Keratinocyte (primary cell): ENCODE data around the gene DPH2. TPM values are rescaled to one million over a fixed set of nuclear protein-coding genes. Genes with fewer than 3 reads are reported as not detected.

Experiments
- DNase-seq: peaks from one replicate; pipeline ENCODE4 v3.0.0-alpha.2; 2011; ENCODE audit warnings: low read depth, missing footprints, low spot score
- FAIRE-seq: peaks from 2 replicates; lab custom pipeline; 2011; peaks lifted over from hg19 to GRCh38; lab: Jason Lieb, UNC
- H2AFZ ChIP-seq: 2 replicates; pipeline ENCODE4 v1.6.0; 2012; ENCODE audit warnings: low read length, control low read depth, inconsistent platforms; ENCODE audit not compliant: control insufficient read depth
- H3K27ac ChIP-seq: 2 replicates; pipeline ENCODE4 v1.5.1; 2011; ENCODE audit warnings: low read length; ENCODE audit not compliant: control insufficient read depth, insufficient read depth
- H3K27me3 ChIP-seq: 3 replicates; pipeline ENCODE4 v1.6.0; 2011; ENCODE audit warnings: low read length; ENCODE audit not compliant: control insufficient read depth, insufficient read depth; ENCODE audit errors: extremely low read depth
- H3K36me3 ChIP-seq, 2 experiments: 2 replicates in 1 of 2; 3 replicates in 1 of 2; pipeline ENCODE4 v1.5.1; 2011; ENCODE audit warnings: low read length in 2 of 2, mild to moderate bottlenecking in 1 of 2; ENCODE audit not compliant: control insufficient read depth in 2 of 2, insufficient read depth in 2 of 2; ENCODE audit errors: extremely low read depth in 1 of 2
- H3K4me1 ChIP-seq: 3 replicates; pipeline ENCODE4 v1.5.1; 2011; ENCODE audit warnings: low read length; ENCODE audit not compliant: control insufficient read depth, insufficient read depth; ENCODE audit errors: extremely low read depth
- H3K4me2 ChIP-seq: 3 replicates; pipeline ENCODE4 v1.6.0; 2011; ENCODE audit warnings: low read depth, low read length; ENCODE audit not compliant: control insufficient read depth, insufficient read depth; ENCODE audit errors: extremely low read depth
- H3K4me3 ChIP-seq, 3 experiments: fragments of 200-600 bp in 1 of 3; sonication (generic) in 1 of 3; 2 replicates in 2 of 3; 3 replicates in 1 of 3; pipeline ENCODE4 v1.5.1; 2011 to 2016; ENCODE audit warnings: low read length in 3 of 3, mild to moderate bottlenecking in 3 of 3, control low read depth in 2 of 3, inconsistent platforms in 1 of 3, low read depth in 1 of 3, mixed read lengths in 1 of 3, mixed run types in 1 of 3, moderate library complexity in 1 of 3; ENCODE audit not compliant: control insufficient read depth in 2 of 3, insufficient read depth in 2 of 3; ENCODE audit errors: extremely low read depth in 1 of 3
- H3K79me2 ChIP-seq: 2 replicates; pipeline ENCODE4 v1.6.0; 2012; ENCODE audit warnings: low read length; ENCODE audit not compliant: control insufficient read depth, insufficient read depth
- H3K9ac ChIP-seq: 3 replicates; pipeline ENCODE4 v1.6.0; 2011; ENCODE audit warnings: low read length; ENCODE audit not compliant: control insufficient read depth, insufficient read depth; ENCODE audit errors: extremely low read depth
- H3K9me1 ChIP-seq: 3 replicates; pipeline ENCODE4 v1.6.0; 2011; ENCODE audit warnings: low read length; ENCODE audit not compliant: control insufficient read depth, insufficient read depth; ENCODE audit errors: extremely low read depth
- H3K9me3 ChIP-seq: 2 replicates; pipeline ENCODE4 v1.5.1; 2012; ENCODE audit warnings: low read depth, low read length; ENCODE audit not compliant: control insufficient read depth
- H4K20me1 ChIP-seq: 3 replicates; pipeline ENCODE4 v1.6.0; 2011; ENCODE audit warnings: low read length; ENCODE audit not compliant: control insufficient read depth, insufficient read depth; ENCODE audit errors: extremely low read depth
- EZH2 ChIP-seq: IDR thresholded peaks from one replicate; pipeline ENCODE4 v1.6.1; 2012; ENCODE audit warnings: inconsistent platforms, mild to moderate bottlenecking, low read length, moderate library complexity
- dilution Hi-C: fragments of 300-500 bp; cut with MboI; formaldehyde crosslinking; loops from one replicate; pipeline ENCODE4 v1.7.0; 2020; ENCODE audit warnings: low sequenced_read_pairs; ENCODE audit not compliant: extremely low pct_ligation_motif_present
- polyA plus RNA-seq, 5 experiments: library from polyadenylated mRNA; depleted of rRNA in 3 of 5; stranded (reverse) in 3 of 5; stranded (forward) in 1 of 5; unstranded in 1 of 5; fragments of >200 nt; gene quantifications; 1 replicate in 1 of 5; 2 replicates in 3 of 5; 3 replicates in 1 of 5; pipeline versions ENCODE4 v1.2.1 to v1.2.3, GENCODE V29; 2011 to 2012; ENCODE audit warnings: missing spikeins in 2 of 5, low read depth in 1 of 5, low replicate concordance in 1 of 5
- TF ChIP-seq, protein P1 (sequence below), 3 experiments: IDR thresholded peaks in 1 of 3; conservative IDR thresholded peaks in 1 of 3; optimal IDR thresholded peaks in 1 of 3; 2 replicates in 2 of 3; 3 replicates in 1 of 3; pipeline versions ENCODE3 to v1.5.1; 2011; ENCODE audit warnings: low read length in 3 of 3, mild to moderate bottlenecking in 3 of 3, moderate library complexity in 2 of 3, control low read depth in 1 of 3, inconsistent platforms in 1 of 3; ENCODE audit not compliant: insufficient read depth in 2 of 3; ENCODE audit errors: extremely low read depth in 1 of 3

The DPH2 gene
- polyA plus RNA-seq, 1 donor (not counting 4 experiments of a cell fraction or from before 2014, with no cell fraction given) = 30.3 TPM

DNA sequence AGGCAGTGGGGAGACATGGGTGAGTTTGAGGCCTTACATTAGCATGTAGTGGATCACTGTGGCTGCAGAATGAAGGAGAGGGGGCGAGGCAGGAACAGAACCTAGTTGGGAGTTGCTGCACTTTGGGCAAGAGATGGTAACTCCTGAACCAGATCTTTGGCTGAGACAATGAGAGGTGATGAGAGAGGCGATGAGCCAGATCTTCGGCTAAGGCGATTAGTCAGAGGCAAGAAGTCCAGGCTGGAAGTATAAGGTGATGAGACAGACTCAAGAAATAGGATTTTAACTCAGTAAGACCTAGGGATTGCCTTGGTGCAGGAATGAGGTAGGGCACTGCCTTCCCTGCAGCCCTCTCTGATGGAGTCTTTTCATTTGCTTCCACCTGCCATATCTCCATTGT lies 45.3 kb upstream of the DPH2 start:
- H3K27ac ChIP-seq = peak overlapping the region; percentile 42
- FAIRE-seq (peak; percentile 100), DNase-seq (no peak)
- no peak overlapping the region for H2AFZ ChIP-seq
- H3K9me1 ChIP-seq = no peaks in the 10 kb centered on the region
- H3K36me3 ChIP-seq = peaks cover 7 to 16% of the 10 kb centered on the region in 2 experiments
- peaks cover 44% of the 10 kb centered on the region for H3K4me1 ChIP-seq
- TF ChIP-seq EZH2 = no peak
- TF ChIP-seq, protein P1, sequence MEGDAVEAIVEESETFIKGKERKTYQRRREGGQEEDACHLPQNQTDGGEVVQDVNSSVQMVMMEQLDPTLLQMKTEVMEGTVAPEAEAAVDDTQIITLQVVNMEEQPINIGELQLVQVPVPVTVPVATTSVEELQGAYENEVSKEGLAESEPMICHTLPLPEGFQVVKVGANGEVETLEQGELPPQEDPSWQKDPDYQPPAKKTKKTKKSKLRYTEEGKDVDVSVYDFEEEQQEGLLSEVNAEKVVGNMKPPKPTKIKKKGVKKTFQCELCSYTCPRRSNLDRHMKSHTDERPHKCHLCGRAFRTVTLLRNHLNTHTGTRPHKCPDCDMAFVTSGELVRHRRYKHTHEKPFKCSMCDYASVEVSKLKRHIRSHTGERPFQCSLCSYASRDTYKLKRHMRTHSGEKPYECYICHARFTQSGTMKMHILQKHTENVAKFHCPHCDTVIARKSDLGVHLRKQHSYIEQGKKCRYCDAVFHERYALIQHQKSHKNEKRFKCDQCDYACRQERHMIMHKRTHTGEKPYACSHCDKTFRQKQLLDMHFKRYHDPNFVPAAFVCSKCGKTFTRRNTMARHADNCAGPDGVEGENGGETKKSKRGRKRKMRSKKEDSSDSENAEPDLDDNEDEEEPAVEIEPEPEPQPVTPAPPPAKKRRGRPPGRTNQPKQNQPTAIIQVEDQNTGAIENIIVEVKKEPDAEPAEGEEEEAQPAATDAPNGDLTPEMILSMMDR (optimal IDR thresholded peaks at IDR 0.05 in 1 of 3, IDR thresholded peaks at IDR 0.05 in 1 of 3, conservative IDR thresholded peaks at IDR 0.05 in 1 of 3; ENCODE audit: extremely low read depth in 1 of 3, insufficient read depth in 2 of 3, low read length in 3 of 3) = no peak
- H3K9me3 ChIP-seq = no peaks in the 10 kb centered on the region
- no peak overlapping the region for H3K4me3 ChIP-seq
- H3K4me2 ChIP-seq = no peak overlapping the region
- H3K79me2 ChIP-seq = no peaks in the 10 kb centered on the region
- dilution Hi-C loops = no loop called here
- no peaks in the 10 kb centered on the region for H3K27me3 ChIP-seq
- H4K20me1 ChIP-seq = no peaks in the 10 kb centered on the region
- H3K9ac ChIP-seq = no peak overlapping the region

DNA sequence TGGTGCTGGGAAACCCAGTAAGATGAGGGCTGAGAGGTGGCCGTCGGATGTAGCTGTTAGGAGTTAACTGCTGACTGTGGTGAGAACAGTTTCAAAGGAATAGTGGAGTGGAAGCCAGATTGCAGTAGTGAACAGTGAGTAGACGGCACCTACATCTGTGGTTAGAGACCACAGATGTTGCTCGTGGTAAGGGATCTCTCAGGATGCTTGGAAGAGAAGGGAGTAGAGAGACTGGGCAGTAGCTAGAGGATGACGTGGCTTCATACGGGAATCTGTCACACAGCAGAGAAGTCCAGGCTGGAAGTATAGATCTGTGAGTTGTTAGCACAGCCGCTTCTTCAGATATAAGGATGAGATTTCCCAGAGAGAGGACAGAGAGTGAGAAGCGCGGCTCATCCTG lies 44.0 kb upstream of the DPH2 start:
- H2AFZ ChIP-seq = no peak overlapping the region
- no peak overlapping the region for H3K4me3 ChIP-seq
- no peaks in the 10 kb centered on the region for H3K79me2 ChIP-seq
- no peak overlapping the region for H3K9ac ChIP-seq
- FAIRE-seq (no peak), DNase-seq (no peak)
- no peaks in the 10 kb centered on the region for H3K9me1 ChIP-seq
- H3K36me3 ChIP-seq = peaks cover 7 to 22% of the 10 kb centered on the region in 2 experiments
- peaks cover 53% of the 10 kb centered on the region for H3K4me1 ChIP-seq
- no peak overlapping the region for H3K4me2 ChIP-seq
- H3K27me3 ChIP-seq = no peaks in the 10 kb centered on the region
- H3K27ac ChIP-seq = no peak overlapping the region
- TF ChIP-seq EZH2 = no peak
- TF ChIP-seq, protein P1 (optimal IDR thresholded peaks at IDR 0.05 in 1 of 3, IDR thresholded peaks at IDR 0.05 in 1 of 3, conservative IDR thresholded peaks at IDR 0.05 in 1 of 3; ENCODE audit: extremely low read depth in 1 of 3, insufficient read depth in 2 of 3, low read length in 3 of 3) = no peak
- H3K9me3 ChIP-seq = no peaks in the 10 kb centered on the region
- dilution Hi-C loops = loop anchor here (25.0 kb wide), 2 partner anchors 89 to 214 kb away; partner anchors contain the start of gene ST3GAL3
- no peaks in the 10 kb centered on the region for H4K20me1 ChIP-seq
